CD4-positive, alpha-beta T cell (primary cell): ENCODE measurements around the gene FCHSD2. TPM values are rescaled to one million over a fixed set of nuclear protein-coding genes. Genes with fewer than 3 reads are reported as not detected.
A peak's percentile ranks its signal among the peaks of the same experiment; 100 is the strongest.

Source experiments
- ATAC-seq: fragments of 200-7000 bp; cut with Tn5 transposase; one replicate; pipeline ENCODE4 v1.10.0; 2022; ENCODE audit warnings: mild to moderate bottlenecking; ENCODE audit not compliant: poor library complexity
- CTCF ChIA-PET: fragments of 350-600 bp; sonication (Branson Sonifier 250); formaldehyde crosslinking; loops from one replicate; lab custom pipeline; 2021; ENCODE audit warnings: antibody characterized with exemption, inconsistent platforms; lab: Charles Lee
- POLR2A ChIA-PET: fragments of 350-600 bp; sonication (Branson Sonifier 250); formaldehyde crosslinking; loops from one replicate; lab custom pipeline; 2021; ENCODE audit warnings: antibody characterized with exemption, inconsistent platforms; lab: Charles Lee
- DNase-seq, 14 experiments: peaks; one replicate each; pipeline ENCODE4 v3.0.0-alpha.2; 2013 to 2020; ENCODE audit warnings: mixed read lengths in 2 of 14
- H3K27ac ChIP-seq, 2 donors: one replicate each; pipeline versions ENCODE4 v1.5.1 to v1.7.0; 2013; ENCODE audit warnings: low read length in 2 of 2, low read depth in 1 of 2, mild to moderate bottlenecking in 1 of 2
- H3K27me3 ChIP-seq, 2 experiments: 1 replicate in 1 of 2; 2 replicates in 1 of 2; pipeline versions ENCODE4 v1.6.1 to v1.7.0; 2013; ENCODE audit warnings: low read length in 2 of 2, control low read depth in 1 of 2, mild to moderate bottlenecking in 1 of 2, moderate library complexity in 1 of 2; ENCODE audit not compliant: insufficient read depth in 2 of 2, control insufficient read depth in 1 of 2
- H3K36me3 ChIP-seq: one replicate; pipeline ENCODE4 v1.6.1; 2013; ENCODE audit warnings: low read length, control low read depth; ENCODE audit not compliant: insufficient read depth
- H3K4me1 ChIP-seq: one replicate; pipeline ENCODE4 v1.6.1; 2013; ENCODE audit warnings: low read length, control low read depth; ENCODE audit not compliant: insufficient read depth
- H3K4me3 ChIP-seq: one replicate; pipeline ENCODE4 v1.5.1; 2013; ENCODE audit warnings: mild to moderate bottlenecking, low read length, moderate library complexity
- H3K9me3 ChIP-seq, 2 experiments: 1 replicate in 1 of 2; 2 replicates in 1 of 2; pipeline versions ENCODE4 v1.6.1 to v1.7.0; 2013; ENCODE audit warnings: low read length in 2 of 2, mild to moderate bottlenecking in 2 of 2, control low read depth in 1 of 2, moderate library complexity in 1 of 2; ENCODE audit not compliant: control insufficient read depth in 1 of 2, insufficient read depth in 1 of 2
- H3K27ac Mint-ChIP-seq: one replicate; pipeline ENCODE4 v1.8.0; 2020; ENCODE audit warnings: mixed read lengths
- H3K27me3 Mint-ChIP-seq: one replicate; pipeline ENCODE4 v1.8.0; 2021; ENCODE audit warnings: mixed read lengths
- H3K36me3 Mint-ChIP-seq: one replicate; pipeline ENCODE4 v1.8.0; 2021; ENCODE audit warnings: low read depth, mixed read lengths
- H3K4me1 Mint-ChIP-seq: one replicate; pipeline ENCODE4 v1.8.0; 2021; ENCODE audit warnings: low read depth, mixed read lengths
- H3K4me3 Mint-ChIP-seq: one replicate; pipeline ENCODE4 v1.8.0; 2020; ENCODE audit warnings: mild to moderate bottlenecking, mixed read lengths
- H3K9me3 Mint-ChIP-seq: one replicate; pipeline ENCODE4 v1.8.0; 2020; ENCODE audit warnings: mixed read lengths
- CTCF ChIP-seq: fragments of 200-600 bp; IDR thresholded peaks from one replicate; pipeline ENCODE4 v1.8.0; 2022; ENCODE audit warnings: antibody characterized with exemption, mild to moderate bottlenecking
- intact Hi-C, 2 experiments: fragments of 100-400 bp; cut with DNase I in 1 of 2; cut with micrococcal nuclease in 1 of 2; formaldehyde crosslinking; loops; one replicate each; pipeline versions ENCODE4 v1.15.1 to v1.9.0; 2023 to 2025; cut with DNase I, micrococcal nuclease
- total RNA-seq, 174 experiments: library from RNA in 2 of 174; stranded (reverse) in 2 of 174; gene quantifications; one replicate each; pipeline ENCODE4 v1.2.3 and lab custom pipeline; 2021 to 2026

Gene FCHSD2
- total RNA-seq, 2 experiments from 2014 or later = 48.6 to 50.7 TPM

- no peaks in the 10 kb centered on the region for H3K27me3 ChIP-seq
- peaks cover 61% of the 10 kb centered on the region for H3K36me3 Mint-ChIP-seq
- intact Hi-C loops = no loop called here
- no peak for TF ChIP-seq CTCF
- H3K4me1 Mint-ChIP-seq = peaks cover 7% of the 10 kb centered on the region
- peak overlapping the region; percentile 41 for H3K27ac Mint-ChIP-seq
- ChIA-PET CTCF (no interaction called here), POLR2A (no interaction called here)
- ATAC-seq (no peak), DNase-seq (no peak)
- peaks cover 60% of the 10 kb centered on the region for H3K36me3 ChIP-seq
- H3K27me3 Mint-ChIP-seq = no peaks in the 10 kb centered on the region
- H3K27ac ChIP-seq = no peak overlapping the region
- H3K9me3 ChIP-seq = no peaks in the 10 kb centered on the region
- no peak overlapping the region for H3K4me3 ChIP-seq
- H3K4me1 ChIP-seq = no peaks in the 10 kb centered on the region
- H3K4me3 Mint-ChIP-seq = no peak overlapping the region
- no peaks in the 10 kb centered on the region for H3K9me3 Mint-ChIP-seq
These were observed 303.3 kb downstream of the FCHSD2 start for GRCh38 chr11:72838691-72839305.

GRCh38 chr11:72836111-72836510, 306.0 kb downstream of the FCHSD2 start:
- no peaks in the 10 kb centered on the region for H3K27me3 ChIP-seq

GRCh38 chr11:72834905-72835304, 307.2 kb downstream of the FCHSD2 start:
- Histone ChIP-seq H3K27me3 (no peaks in the 10 kb centered on the region), H3K4me1 (no peaks in the 10 kb centered on the region), H3K4me3 (no peak overlapping the region), H3K36me3 (peaks cover 29% of the 10 kb centered on the region), H3K9me3 (no peaks in the 10 kb centered on the region), H3K27ac (no peak overlapping the region)
- Mint-ChIP-seq H3K27me3 (no peaks in the 10 kb centered on the region), H3K4me1 (peaks cover 15% of the 10 kb centered on the region), H3K9me3 (no peaks in the 10 kb centered on the region), H3K27ac (peak overlapping the region; percentile 53), H3K36me3 (peaks cover 48% of the 10 kb centered on the region), H3K4me3 (no peak overlapping the region)
- DNase-seq (peak in 2 of 14 experiments; percentile 38 to 51), ATAC-seq (no peak)
- intact Hi-C loops = loop anchor here (5.0 kb wide), 1 partner anchor 407 kb away; no protein-coding TSS in a partner anchor
- CTCF ChIA-PET = no interaction called here
- TF ChIP-seq CTCF = no peak
- POLR2A ChIA-PET = interaction anchor here (0.7 kb wide), 1 partner anchor 19 kb away, joined by 3 read pairs; no protein-coding TSS in a partner anchor

More at GRCh38 chr11:72836111-72836510, 306.0 kb downstream of the FCHSD2 start:
- Mint-ChIP-seq H3K36me3 (peaks cover 49% of the 10 kb centered on the region), H3K4me3 (no peak overlapping the region), H3K27me3 (no peaks in the 10 kb centered on the region), H3K27ac (peak overlapping the region; percentile 70), H3K4me1 (peaks cover 15% of the 10 kb centered on the region), H3K9me3 (no peaks in the 10 kb centered on the region)
- no peaks in the 10 kb centered on the region for H3K4me1 ChIP-seq
- no peak for TF ChIP-seq CTCF
- peaks cover 34% of the 10 kb centered on the region for H3K36me3 ChIP-seq
- ChIA-PET CTCF (no interaction called here), POLR2A (interaction anchor here (1.4 kb wide), 1 partner anchor 307 kb away, joined by 3 read pairs; no protein-coding TSS in a partner anchor)
- H3K27ac ChIP-seq = peak overlapping the region in 1 of 2 donors; percentile 29
- no peak for ATAC-seq
- DNase-seq = no peak
- no peaks in the 10 kb centered on the region for H3K9me3 ChIP-seq
- H3K4me3 ChIP-seq = no peak overlapping the region
- intact Hi-C loops = no loop called here
